Natural killer cell (primary cell): ENCODE results near the gene SH3TC2. TPM values are rescaled to one million over a fixed set of nuclear protein-coding genes. Genes with fewer than 3 reads are reported as not detected.

Source experiments
- ATAC-seq, 3 donors: fragments of 150-1000 bp in 2 of 3; fragments of 200-7000 bp in 1 of 3; cut with Tn5 transposase; 1 replicate in 1 of 3; 2 replicates in 2 of 3; pipeline ENCODE4 v1.10.0; 2021; ENCODE audit warnings: mild to moderate bottlenecking in 2 of 3, moderate library complexity in 2 of 3
- DNase-seq, 2 donors: peaks; one replicate each; pipeline versions ENCODE4 v3.0.0 to v3.0.0-alpha.2; 2013 to 2021; ENCODE audit warnings: mixed read lengths in 1 of 2
- H3K27ac ChIP-seq: one replicate; pipeline ENCODE4 v1.5.1; 2013; ENCODE audit warnings: mild to moderate bottlenecking, low read length
- H3K27me3 ChIP-seq: one replicate; pipeline ENCODE4 v1.6.1; 2013; ENCODE audit warnings: low read length; ENCODE audit not compliant: control insufficient read depth, insufficient read depth
- H3K36me3 ChIP-seq: one replicate; pipeline ENCODE4 v1.6.1; 2013; ENCODE audit warnings: low read length; ENCODE audit not compliant: control insufficient read depth, insufficient read depth
- H3K4me1 ChIP-seq: one replicate; pipeline ENCODE4 v1.6.1; 2013; ENCODE audit warnings: low read length; ENCODE audit not compliant: control insufficient read depth, insufficient read depth
- H3K4me3 ChIP-seq: one replicate; pipeline ENCODE4 v1.5.1; 2013; ENCODE audit warnings: low read length
- H3K9me3 ChIP-seq: one replicate; pipeline ENCODE4 v1.6.1; 2013; ENCODE audit warnings: low read length; ENCODE audit not compliant: control insufficient read depth, insufficient read depth
- H3K27ac Mint-ChIP-seq, 2 donors: one replicate each; pipeline ENCODE4 v1.8.0; 2022; ENCODE audit warnings: mild to moderate bottlenecking in 2 of 2, mixed read lengths in 2 of 2, moderate library complexity in 1 of 2
- H3K27me3 Mint-ChIP-seq, 2 donors: one replicate each; pipeline ENCODE4 v1.8.0; 2022; ENCODE audit warnings: low read depth in 2 of 2, mixed read lengths in 2 of 2
- H3K36me3 Mint-ChIP-seq: one replicate; pipeline ENCODE4 v1.8.0; 2022; ENCODE audit warnings: mixed read lengths
- H3K4me1 Mint-ChIP-seq, 2 donors: one replicate each; pipeline ENCODE4 v1.8.0; 2022; ENCODE audit warnings: mixed read lengths in 2 of 2
- H3K4me3 Mint-ChIP-seq: one replicate; pipeline ENCODE4 v1.8.0; 2022; ENCODE audit warnings: mild to moderate bottlenecking, moderate library complexity, mixed read lengths
- H3K9me3 Mint-ChIP-seq, 2 donors: one replicate each; pipeline ENCODE4 v1.8.0; 2022; ENCODE audit warnings: mixed read lengths in 2 of 2
- WGBS: methylation state at CpG from one replicate; pipeline ENCODE4 v1.1.7; 2013; ENCODE audit warnings: missing lambda C conversion rate; ENCODE audit not compliant: insufficient coverage; 5-methylcytosine and 5-hydroxymethylcytosine counted together
- intact Hi-C: fragments of 100-400 bp; cut with micrococcal nuclease; formaldehyde crosslinking; loops from one replicate; pipeline ENCODE4 v1.14.2; 2022
- total RNA-seq, 4 donors: library from RNA; stranded (reverse); fragments of 120-200 nt in 1 of 4; gene quantifications; one replicate each; pipeline versions ENCODE4 v1.2.3 to v1.2.4, GENCODE V29; 2013 to 2022
- TF ChIP-seq, protein P1 (sequence below): fragments of 200-600 bp; IDR thresholded peaks from one replicate; pipeline ENCODE4 v1.8.0; 2022; ENCODE audit warnings: antibody characterized with exemption

Gene SH3TC2
- total RNA-seq, 3 donors from 2014 or later (not counting 1 experiment from before 2014, with no cell fraction given) = 0.11 to 0.68 (median 0.58) TPM

DNA sequence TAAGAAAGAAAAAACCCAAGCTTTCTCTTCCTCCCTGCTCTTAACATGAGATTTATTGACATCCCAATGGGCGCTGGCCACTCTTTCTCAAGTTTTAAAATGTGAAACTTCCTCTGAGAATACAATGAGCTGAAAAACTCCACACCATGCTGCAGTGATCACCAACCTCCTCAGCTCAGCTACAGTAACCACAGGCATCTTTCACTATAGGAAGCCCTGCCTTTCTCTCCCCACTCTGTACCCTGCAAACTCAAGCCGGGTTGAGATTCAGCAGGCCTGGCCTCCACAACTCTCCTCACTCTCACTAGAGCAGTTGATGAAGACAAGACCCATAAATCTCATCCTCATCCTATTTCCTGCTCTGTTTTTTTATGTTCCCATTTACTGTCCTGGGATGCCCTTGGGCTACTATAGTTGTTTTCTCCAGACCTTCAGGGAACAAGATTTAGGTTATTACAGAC lies 48.3 kb downstream of the SH3TC2 start:
- ATAC-seq (peak in 2 of 3 donors; percentile 6 to 45), DNase-seq (no peak)
- Mint-ChIP-seq H3K9me3 (no peaks in the 10 kb centered on the region), H3K36me3 (no peaks in the 10 kb centered on the region), H3K27me3 (peaks cover 8 to 11% of the 10 kb centered on the region in 2 donors), H3K27ac (peak overlapping the region; percentile 30 to 43), H3K4me3 (no peak overlapping the region), H3K4me1 (peaks cover 8 to 11% of the 10 kb centered on the region in 2 donors)
- intact Hi-C loops = no loop called here
- Histone ChIP-seq H3K36me3 (no peaks in the 10 kb centered on the region), H3K27me3 (no peaks in the 10 kb centered on the region), H3K4me3 (no peak overlapping the region), H3K27ac (no peak overlapping the region), H3K9me3 (no peaks in the 10 kb centered on the region), H3K4me1 (no peaks in the 10 kb centered on the region)
- TF ChIP-seq, protein P1, sequence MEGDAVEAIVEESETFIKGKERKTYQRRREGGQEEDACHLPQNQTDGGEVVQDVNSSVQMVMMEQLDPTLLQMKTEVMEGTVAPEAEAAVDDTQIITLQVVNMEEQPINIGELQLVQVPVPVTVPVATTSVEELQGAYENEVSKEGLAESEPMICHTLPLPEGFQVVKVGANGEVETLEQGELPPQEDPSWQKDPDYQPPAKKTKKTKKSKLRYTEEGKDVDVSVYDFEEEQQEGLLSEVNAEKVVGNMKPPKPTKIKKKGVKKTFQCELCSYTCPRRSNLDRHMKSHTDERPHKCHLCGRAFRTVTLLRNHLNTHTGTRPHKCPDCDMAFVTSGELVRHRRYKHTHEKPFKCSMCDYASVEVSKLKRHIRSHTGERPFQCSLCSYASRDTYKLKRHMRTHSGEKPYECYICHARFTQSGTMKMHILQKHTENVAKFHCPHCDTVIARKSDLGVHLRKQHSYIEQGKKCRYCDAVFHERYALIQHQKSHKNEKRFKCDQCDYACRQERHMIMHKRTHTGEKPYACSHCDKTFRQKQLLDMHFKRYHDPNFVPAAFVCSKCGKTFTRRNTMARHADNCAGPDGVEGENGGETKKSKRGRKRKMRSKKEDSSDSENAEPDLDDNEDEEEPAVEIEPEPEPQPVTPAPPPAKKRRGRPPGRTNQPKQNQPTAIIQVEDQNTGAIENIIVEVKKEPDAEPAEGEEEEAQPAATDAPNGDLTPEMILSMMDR = no peak
- WGBS = 62% methylated on average over 2 of the region's 2 CpGs

DNA sequence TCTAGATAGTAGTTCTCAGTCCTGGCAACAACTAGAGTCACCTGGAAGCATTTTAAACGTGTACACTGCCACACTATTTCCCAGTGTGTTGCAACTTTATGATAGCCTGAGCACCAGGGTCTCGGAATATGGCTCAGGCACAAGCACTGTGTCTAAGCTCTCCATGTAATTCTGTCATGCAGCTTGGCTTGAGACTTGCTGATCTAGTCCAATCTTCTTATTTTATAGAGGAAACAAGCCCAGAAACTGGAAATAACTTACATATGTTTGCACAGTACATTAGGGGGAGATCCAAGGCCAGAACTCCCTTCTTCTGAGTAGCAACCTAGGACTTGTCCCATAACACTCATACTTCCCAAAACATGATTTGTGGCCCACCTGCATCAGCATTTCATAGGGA lies 49.1 kb downstream of the SH3TC2 start:
- Mint-ChIP-seq H3K9me3 (no peaks in the 10 kb centered on the region), H3K4me1 (peaks cover 8 to 11% of the 10 kb centered on the region in 2 donors), H3K27me3 (peaks cover 3 to 5% of the 10 kb centered on the region in 2 donors), H3K36me3 (no peaks in the 10 kb centered on the region), H3K4me3 (no peak overlapping the region), H3K27ac (no peak overlapping the region)
- Histone ChIP-seq H3K27me3 (no peaks in the 10 kb centered on the region), H3K27ac (no peak overlapping the region), H3K9me3 (no peaks in the 10 kb centered on the region), H3K4me3 (no peak overlapping the region), H3K4me1 (no peaks in the 10 kb centered on the region), H3K36me3 (no peaks in the 10 kb centered on the region)
- 71% methylated on average over 2 of the region's 2 CpGs for WGBS
- intact Hi-C loops = no loop called here
- TF ChIP-seq, protein P1 = no peak
- DNase-seq (no peak), ATAC-seq (no peak)

DNA sequence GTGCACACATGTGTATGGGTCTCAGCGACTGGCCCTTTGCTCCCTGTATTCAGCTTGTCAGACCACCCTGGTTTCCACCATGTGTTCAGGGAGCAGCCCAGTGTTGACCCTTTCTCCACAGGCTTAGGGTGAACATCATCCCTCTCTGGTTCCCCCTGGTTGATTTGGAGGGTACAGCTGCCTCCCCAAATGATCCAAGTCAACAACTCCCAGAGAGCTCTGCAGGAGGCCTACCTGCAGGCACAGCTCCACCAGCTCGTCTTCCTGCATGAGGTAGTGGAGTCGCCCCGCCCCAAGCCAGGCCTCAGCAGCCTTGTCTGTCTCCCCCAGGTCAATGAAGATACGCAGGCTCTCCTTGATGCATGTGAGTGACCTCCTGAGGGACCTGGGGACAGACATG lies 50.5 kb downstream of the SH3TC2 start:
- Mint-ChIP-seq H3K27ac (no peak overlapping the region), H3K9me3 (no peaks in the 10 kb centered on the region), H3K4me3 (no peak overlapping the region), H3K4me1 (peaks cover 8 to 11% of the 10 kb centered on the region in 2 donors), H3K27me3 (no peaks in the 10 kb centered on the region), H3K36me3 (no peaks in the 10 kb centered on the region)
- TF ChIP-seq, protein P1 = no peak
- DNase-seq (no peak), ATAC-seq (peak in 1 of 3 donors; percentile 5)
- Histone ChIP-seq H3K4me3 (no peak overlapping the region), H3K9me3 (no peaks in the 10 kb centered on the region), H3K36me3 (no peaks in the 10 kb centered on the region), H3K4me1 (no peaks in the 10 kb centered on the region), H3K27me3 (no peaks in the 10 kb centered on the region), H3K27ac (no peak overlapping the region)
- intact Hi-C loops = no loop called here
- WGBS = 94% methylated on average over 5 of the region's 5 CpGs

DNA sequence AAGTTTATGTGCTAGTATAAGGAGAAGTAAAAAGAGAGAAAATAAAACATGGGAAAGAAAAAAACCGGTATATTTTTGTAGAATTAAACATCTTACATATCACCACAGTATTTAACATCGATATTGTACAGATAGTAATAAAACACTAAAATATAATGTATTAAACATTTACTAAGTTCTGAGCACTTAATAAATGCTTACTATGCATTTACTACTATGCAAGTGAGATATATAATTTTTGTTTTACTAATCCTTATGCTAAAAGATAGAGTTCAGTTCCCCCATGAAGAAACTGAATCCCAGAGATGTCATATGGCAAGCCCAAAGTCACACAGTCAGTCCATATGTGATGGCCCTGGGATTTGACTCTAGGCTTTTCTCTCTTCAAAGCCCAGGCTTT lies 51.1 kb downstream of the SH3TC2 start:
- Mint-ChIP-seq H3K4me3 (no peak overlapping the region), H3K27me3 (no peaks in the 10 kb centered on the region), H3K9me3 (no peaks in the 10 kb centered on the region), H3K36me3 (no peaks in the 10 kb centered on the region), H3K27ac (no peak overlapping the region), H3K4me1 (peaks cover 8 to 11% of the 10 kb centered on the region in 2 donors)
- no peaks in the 10 kb centered on the region for H3K27me3 ChIP-seq
- no peaks in the 10 kb centered on the region for H3K9me3 ChIP-seq
- no peak for ATAC-seq
- no peak overlapping the region for H3K27ac ChIP-seq
- H3K4me1 ChIP-seq = no peaks in the 10 kb centered on the region
- no peak for DNase-seq
- WGBS = no CpG with 5 or more reads among the region's 2 CpGs
- H3K4me3 ChIP-seq = no peak overlapping the region
- TF ChIP-seq, protein P1 = no peak
- intact Hi-C loops = no loop called here
- no peaks in the 10 kb centered on the region for H3K36me3 ChIP-seq
